HAP-1 (cell line): ENCODE results near the gene CEP350.
"Not testable (repeated sequence)": the region's sequence is repeated elsewhere in the genome, so short reads cannot be mapped to it uniquely, and the experiment has no call there.

Experiments used
- DNase-seq, 2 experiments: peaks; one replicate each; pipeline ENCODE4 v3.0.0-alpha.2; 2016 to 2020; ENCODE audit warnings: low spot score in 2 of 2
- H3K27me3 ChIP-seq: fragments of 250-450 bp; sonication (Bioruptor Pico); 2 replicates; pipeline ENCODE4 v1.5.1; 2020; ENCODE audit warnings: low read depth, mild to moderate bottlenecking, moderate library complexity
- H3K36me3 ChIP-seq: fragments of 250-450 bp; sonication (Bioruptor Pico); replicated peaks from 2 replicates; pipeline ENCODE4 v1.5.1; 2020; ENCODE audit warnings: mild to moderate bottlenecking
- H3K4me1 ChIP-seq: fragments of 250-450 bp; sonication (Bioruptor Pico); 2 replicates; pipeline ENCODE4 v1.5.1; 2020; ENCODE audit warnings: mild to moderate bottlenecking
- H3K4me3 ChIP-seq: fragments of 250-450 bp; sonication (Bioruptor Pico); 2 replicates; pipeline ENCODE4 v1.5.1; 2020; ENCODE audit warnings: mild to moderate bottlenecking, moderate library complexity
- H3K9me3 ChIP-seq: fragments of 250-450 bp; sonication (Bioruptor Pico); 2 replicates; pipeline ENCODE4 v1.5.1; 2020; ENCODE audit warnings: mild to moderate bottlenecking, moderate library complexity
- in situ Hi-C: fragments of 300-500 bp; cut with MboI; formaldehyde crosslinking; loops from 3 replicates; pipeline ENCODE4 v1.14.3; 2020; ENCODE audit warnings: low sequenced_read_pairs, inconsistent platforms, mixed read lengths

The CEP350 gene

DNA sequence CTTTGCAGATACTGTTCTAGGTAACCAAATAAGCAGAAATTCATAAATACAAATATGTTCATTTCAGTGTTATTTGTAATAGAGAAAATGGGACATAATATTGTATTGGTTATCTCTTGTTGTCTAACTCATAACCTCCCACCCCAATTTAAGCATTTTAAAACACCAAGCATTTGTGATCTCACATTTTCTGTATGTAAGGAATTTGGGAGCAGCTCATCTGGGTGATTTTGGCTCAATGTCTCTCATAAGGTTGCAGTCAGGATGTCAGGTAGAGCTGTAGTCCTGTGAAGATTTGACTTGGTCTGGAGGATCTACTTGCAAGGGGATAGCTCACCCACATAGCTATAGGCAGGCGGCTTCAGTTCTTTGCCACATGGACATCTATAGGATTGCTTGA, 29.5 kb downstream of the CEP350 start:
- in situ Hi-C loops = no loop called here
- Histone ChIP-seq H3K4me3 (no peak overlapping the region), H3K27me3 (no peaks in the 10 kb centered on the region), H3K9me3 (no peaks in the 10 kb centered on the region; the same call in 1 of the 2 replicates), H3K36me3 (0 out of 2 replicates have a peak, but pooled peaks cover 3% of the 10 kb centered on the region), H3K4me1 (no peaks in the 10 kb centered on the region)
- DNase-seq = no peak

DNA sequence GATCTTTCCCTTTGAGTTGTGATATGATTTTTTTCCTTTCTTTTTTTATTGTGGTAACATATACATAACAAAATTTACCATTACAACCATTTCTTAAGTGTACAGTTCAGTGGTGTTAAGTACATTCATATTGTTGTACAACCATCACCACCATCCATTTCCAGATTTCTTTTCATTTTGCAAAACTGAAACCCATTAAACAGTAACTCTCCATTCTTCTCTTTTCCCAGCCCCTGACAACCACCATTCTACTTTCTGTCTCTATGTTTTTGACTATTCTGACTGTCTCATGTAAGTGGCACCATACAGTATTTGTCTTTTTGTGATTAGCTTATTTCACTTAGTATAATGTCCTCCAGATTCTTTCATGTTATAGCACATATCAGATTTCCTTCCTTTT, 30.3 kb downstream of the CEP350 start:
- H3K9me3 ChIP-seq = no peaks in the 10 kb centered on the region
- no peak for DNase-seq
- H3K4me3 ChIP-seq = no peak overlapping the region
- no peaks in the 10 kb centered on the region for H3K4me1 ChIP-seq
- in situ Hi-C loops = no loop called here
- H3K27me3 ChIP-seq = no peaks in the 10 kb centered on the region
- 0 out of 2 replicates have a peak, but pooled peaks cover 3% of the 10 kb centered on the region for H3K36me3 ChIP-seq

DNA sequence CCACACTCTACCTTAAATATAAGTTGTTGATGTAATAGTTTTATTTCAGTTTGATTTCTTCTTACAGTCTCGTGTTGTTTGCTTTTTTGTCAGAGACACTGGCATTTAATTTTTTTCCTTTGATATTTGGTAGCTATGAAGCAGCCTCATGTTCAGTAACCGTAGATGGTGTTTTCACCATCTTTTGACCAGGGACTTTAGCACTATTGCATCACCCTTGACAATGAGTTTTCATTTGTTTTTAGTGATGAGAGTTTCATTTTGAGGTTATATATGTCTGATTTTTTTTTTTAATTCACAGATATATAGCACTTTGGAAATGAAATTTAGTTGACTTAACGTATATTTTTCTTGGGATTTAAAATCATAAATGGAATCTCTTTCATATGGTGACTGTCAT, 36.2 kb downstream of the CEP350 start:
- H3K36me3 ChIP-seq = no peaks in the 10 kb centered on the region
- H3K4me1 ChIP-seq = no peaks in the 10 kb centered on the region

DNA sequence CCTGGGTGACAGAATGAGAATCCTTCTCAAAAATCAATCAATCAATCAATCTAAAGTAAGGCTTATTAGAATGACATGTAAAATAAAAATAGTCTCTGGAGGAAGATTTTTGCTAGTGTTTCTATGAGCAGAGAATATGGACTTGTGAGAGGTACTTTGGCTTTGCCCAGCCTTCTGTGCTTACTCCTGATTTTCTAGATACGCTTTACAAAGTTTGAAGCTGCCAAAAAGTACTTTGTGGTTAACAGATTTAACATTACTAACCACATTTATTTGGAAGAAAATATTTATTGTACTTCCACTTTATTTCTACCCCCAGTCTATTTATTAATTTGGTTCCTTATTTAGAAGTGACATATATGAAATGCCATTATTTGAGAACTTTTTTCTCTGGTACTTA, 41.0 kb downstream of the CEP350 start:
- H3K4me3 ChIP-seq = no peak overlapping the region
- in situ Hi-C loops = no loop called here
- no peak for DNase-seq
- peaks cover 4% of the 10 kb centered on the region; the same call in 1 of the 2 replicates for H3K36me3 ChIP-seq
- no peaks in the 10 kb centered on the region for H3K27me3 ChIP-seq
- H3K4me1 ChIP-seq = no peaks in the 10 kb centered on the region
- no peaks in the 10 kb centered on the region for H3K9me3 ChIP-seq

More for the DNA sequence above, 36.2 kb downstream of the CEP350 start:
- in situ Hi-C loops = no loop called here
- DNase-seq = no peak
- Histone ChIP-seq H3K9me3 (no peaks in the 10 kb centered on the region), H3K4me3 (no peak overlapping the region), H3K27me3 (no peaks in the 10 kb centered on the region)

DNA sequence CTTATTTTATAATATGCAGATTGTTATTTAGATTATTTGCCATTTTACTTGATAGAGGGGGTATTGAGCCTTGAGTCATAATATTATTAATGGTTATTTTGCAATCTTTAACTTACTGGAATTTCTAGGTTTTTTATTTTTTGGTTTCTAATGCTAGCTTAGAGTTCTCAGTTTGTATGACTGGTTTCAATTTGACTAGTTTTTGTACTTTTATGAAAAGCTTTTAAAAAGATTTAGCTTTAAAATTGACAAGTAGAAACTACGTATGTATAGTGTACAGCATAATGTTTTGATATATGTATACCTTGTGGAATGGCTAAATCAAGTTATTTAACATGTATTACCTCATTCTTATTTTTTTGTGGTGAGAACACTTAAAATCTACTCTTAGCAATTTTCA, 41.5 kb downstream of the CEP350 start:
- in situ Hi-C loops = no loop called here
- Histone ChIP-seq H3K9me3 (no peaks in the 10 kb centered on the region), H3K36me3 (peaks cover 4% of the 10 kb centered on the region; the same call in 1 of the 2 replicates), H3K4me1 (no peaks in the 10 kb centered on the region), H3K4me3 (no peak overlapping the region), H3K27me3 (no peaks in the 10 kb centered on the region)
- no peak for DNase-seq

DNA sequence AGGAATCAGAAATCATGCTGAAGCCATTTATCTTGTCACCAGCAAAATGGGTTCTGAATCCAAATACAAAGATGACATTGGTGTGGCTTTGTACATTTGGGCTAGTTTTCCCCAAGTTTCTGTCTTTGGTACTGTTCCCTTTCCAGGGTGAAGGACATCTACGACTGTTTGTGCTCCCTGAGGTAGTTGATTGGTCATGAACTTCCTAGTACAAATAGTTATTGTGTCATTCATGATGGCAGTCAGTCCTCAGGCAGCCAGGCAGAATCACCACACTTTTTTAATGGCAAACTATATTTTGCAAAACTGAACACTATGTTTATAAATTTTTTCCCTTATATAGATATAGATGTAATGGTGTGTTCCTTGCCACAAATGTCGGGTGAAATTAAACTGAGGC, 46.0 kb downstream of the CEP350 start:
- H3K36me3 ChIP-seq = peaks cover 6% of the 10 kb centered on the region; the same call in 1 of the 2 replicates
- DNase-seq = no peak
- H3K9me3 ChIP-seq = no peaks in the 10 kb centered on the region
- no peaks in the 10 kb centered on the region for H3K27me3 ChIP-seq
- no peaks in the 10 kb centered on the region for H3K4me1 ChIP-seq
- H3K4me3 ChIP-seq = no peak overlapping the region
- in situ Hi-C loops = no loop called here

DNA sequence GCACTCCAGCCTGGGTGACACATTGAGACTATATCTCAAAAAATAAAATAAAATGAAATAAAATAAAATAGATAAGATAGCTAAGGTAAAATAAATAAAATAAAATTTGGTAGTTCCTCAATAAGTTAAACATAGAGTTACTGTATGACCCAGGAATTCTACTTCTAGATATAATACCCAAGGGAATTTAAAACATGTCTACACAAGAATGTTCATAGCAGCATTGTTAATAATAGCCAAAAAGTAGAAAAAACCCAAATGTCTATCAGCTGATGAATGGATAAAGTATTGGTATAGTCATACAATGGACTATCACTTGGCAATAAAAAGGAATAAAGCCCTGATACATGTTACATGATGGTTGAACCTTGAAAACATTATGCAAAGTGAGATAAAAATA, 47.8 kb downstream of the CEP350 start:
- H3K9me3 ChIP-seq = no peaks in the 10 kb centered on the region
- H3K36me3 ChIP-seq = peaks cover 14% of the 10 kb centered on the region
- in situ Hi-C loops = no loop called here
- no peaks in the 10 kb centered on the region for H3K4me1 ChIP-seq
- no peaks in the 10 kb centered on the region for H3K27me3 ChIP-seq
- DNase-seq = no peak
- no peak overlapping the region for H3K4me3 ChIP-seq

DNA sequence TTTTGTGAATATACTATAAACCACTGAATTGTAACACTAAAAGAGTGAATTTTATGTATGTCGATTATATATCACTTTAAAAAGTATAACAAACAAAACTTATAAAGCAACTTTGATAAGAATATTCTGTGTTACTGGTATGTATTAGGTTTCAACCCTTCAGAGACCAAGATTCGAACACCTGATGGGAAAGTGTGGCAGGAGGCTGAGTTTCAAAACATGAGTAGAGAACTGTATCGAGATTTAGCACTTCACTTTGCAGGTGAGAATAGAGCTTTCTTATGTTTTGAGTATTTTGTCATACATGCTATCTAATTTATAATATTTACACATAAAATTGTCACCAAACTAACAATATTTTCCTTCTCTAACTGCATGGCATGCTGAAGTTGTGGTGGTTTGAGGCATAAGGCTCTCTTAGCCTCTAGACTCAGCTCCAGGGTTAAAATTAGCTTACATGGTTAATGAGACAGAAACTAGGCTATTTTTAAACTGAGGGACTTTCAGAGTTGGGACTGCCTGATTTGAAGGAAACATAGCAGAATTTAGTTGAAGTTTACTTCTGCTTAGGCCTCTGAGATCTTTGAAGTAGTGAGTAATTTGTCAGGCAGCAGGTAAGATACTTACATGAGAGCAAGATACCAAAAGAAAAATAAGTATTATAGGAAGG, 48.6 kb downstream of the CEP350 start:
- no peak overlapping the region for H3K4me3 ChIP-seq
- no peaks in the 10 kb centered on the region for H3K4me1 ChIP-seq
- no peaks in the 10 kb centered on the region for H3K27me3 ChIP-seq
- no peak for DNase-seq
- H3K9me3 ChIP-seq = no peaks in the 10 kb centered on the region
- peaks cover 14% of the 10 kb centered on the region for H3K36me3 ChIP-seq
- in situ Hi-C loops = no loop called here

DNA sequence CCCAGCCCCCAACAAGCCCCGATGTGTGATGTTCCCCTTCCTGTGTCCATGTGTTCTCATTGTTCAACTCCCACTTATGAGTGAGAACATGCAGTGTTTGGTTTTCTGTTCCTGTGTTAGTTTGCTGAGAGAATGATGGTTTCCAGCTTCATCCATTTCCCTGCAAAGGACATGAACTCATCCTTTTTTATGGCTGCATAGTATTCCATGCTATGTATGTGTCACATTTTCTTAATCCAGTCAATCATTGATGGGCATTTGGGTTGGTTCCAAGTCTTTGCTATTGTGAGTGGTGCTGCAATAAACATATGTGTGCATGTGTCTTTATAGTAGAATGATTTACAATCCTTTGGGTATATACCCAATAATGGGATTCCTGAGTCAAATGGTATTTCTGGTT, 52.2 kb downstream of the CEP350 start:
- H3K4me3 ChIP-seq, in situ Hi-C loops, H3K9me3 ChIP-seq, DNase-seq, H3K4me1 ChIP-seq, H3K27me3 ChIP-seq: not testable (repeated sequence)
- peaks cover 14% of the 10 kb centered on the region for H3K36me3 ChIP-seq

DNA sequence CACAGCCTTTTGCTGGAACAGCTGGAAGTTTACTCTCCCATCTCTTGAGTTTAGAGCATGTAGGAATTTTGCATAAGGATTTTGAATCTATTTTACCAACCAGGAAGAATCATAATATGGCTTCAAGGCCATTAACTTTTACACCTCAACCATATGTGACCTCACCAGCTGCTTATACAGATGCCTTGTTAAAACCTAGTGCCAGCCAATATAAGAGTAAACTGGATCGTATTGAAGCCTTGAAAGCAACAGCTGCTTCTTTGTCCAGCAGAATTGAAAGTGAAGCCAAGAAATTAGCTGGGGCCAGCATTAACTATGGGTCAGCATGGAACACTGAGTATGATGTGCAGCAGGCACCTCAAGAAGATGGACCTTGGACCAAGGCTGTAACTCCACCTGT, 65.4 kb downstream of the CEP350 start:
- no peak for DNase-seq
- Histone ChIP-seq H3K36me3 (peaks cover 45% of the 10 kb centered on the region), H3K27me3 (no peaks in the 10 kb centered on the region), H3K4me1 (no peaks in the 10 kb centered on the region), H3K4me3 (no peak overlapping the region), H3K9me3 (no peaks in the 10 kb centered on the region)
- in situ Hi-C loops = no loop called here

DNA sequence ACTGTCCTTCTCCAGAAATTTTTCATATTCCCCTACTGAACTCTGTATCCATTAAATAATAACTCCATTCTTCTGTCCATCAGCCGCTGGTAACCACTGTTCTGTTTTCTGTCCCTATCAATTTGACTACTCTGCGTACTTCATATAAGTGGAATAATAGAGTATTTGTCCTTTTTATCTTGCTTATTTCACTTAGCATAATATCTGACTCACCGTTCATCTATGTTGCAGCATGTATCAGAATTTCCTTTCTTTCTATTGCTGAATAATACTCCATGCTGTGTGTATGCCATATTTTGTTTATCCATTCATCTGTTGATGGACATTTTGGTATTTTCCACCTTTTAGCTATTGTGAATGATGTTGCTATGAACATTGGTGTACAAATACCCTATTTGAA, 71.9 kb downstream of the CEP350 start:
- in situ Hi-C loops = no loop called here
- DNase-seq = no peak
- H3K27me3 ChIP-seq = no peaks in the 10 kb centered on the region
- H3K4me3 ChIP-seq = no peak overlapping the region
- H3K9me3 ChIP-seq = no peaks in the 10 kb centered on the region
- H3K36me3 ChIP-seq = peaks cover 24% of the 10 kb centered on the region
- H3K4me1 ChIP-seq = peaks cover 6% of the 10 kb centered on the region

DNA sequence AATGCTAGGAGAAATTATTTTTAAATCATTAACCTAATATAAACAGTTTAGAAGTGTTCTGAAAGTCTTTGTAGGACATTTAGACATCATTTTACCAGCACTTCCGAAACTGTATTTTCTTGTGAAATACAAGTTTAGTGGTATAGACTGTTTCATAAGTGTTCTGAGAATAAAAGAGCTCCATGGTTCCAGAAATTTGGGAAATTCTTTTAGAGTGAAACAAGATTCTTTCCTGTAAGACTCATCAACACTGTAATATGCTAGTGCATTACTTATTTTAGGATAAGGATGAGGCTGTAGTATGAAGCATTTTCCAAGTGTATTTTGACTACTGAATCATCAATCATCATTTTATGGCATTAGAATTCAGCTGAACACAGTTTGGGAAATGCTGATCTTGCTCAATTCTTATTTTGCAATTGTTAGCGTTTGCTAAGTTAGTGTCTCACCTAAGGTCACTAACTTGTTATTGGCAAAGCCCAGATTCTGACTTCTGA, 73.4 kb downstream of the CEP350 start:
- Histone ChIP-seq H3K4me1 (peaks cover 6% of the 10 kb centered on the region), H3K9me3 (no peaks in the 10 kb centered on the region), H3K36me3 (peaks cover 18% of the 10 kb centered on the region), H3K27me3 (no peaks in the 10 kb centered on the region), H3K4me3 (no peak overlapping the region)
- in situ Hi-C loops = no loop called here
- no peak for DNase-seq

DNA sequence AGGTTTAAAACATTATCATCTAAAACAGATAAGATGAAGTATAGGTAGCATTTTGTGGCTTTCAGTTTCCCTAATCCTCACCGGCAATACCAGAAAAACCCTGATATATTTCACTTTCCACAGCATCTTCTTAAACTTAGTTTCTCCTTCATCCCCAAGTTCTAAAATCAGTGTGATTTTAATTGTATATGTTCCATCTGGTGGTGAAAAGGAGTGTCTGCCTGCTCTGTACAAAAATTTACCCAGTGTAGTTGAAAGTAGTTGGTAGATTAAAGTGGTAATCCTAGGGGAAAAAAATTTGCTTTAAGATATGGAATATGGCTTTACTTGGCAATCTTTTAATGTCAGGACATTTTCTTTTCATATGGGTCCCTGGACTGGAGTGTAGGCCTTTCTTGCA, 74.3 kb downstream of the CEP350 start:
- Histone ChIP-seq H3K27me3 (no peaks in the 10 kb centered on the region), H3K36me3 (peaks cover 17% of the 10 kb centered on the region), H3K4me1 (peaks cover 6% of the 10 kb centered on the region), H3K9me3 (no peaks in the 10 kb centered on the region), H3K4me3 (no peak overlapping the region)
- DNase-seq = no peak
- in situ Hi-C loops = no loop called here

DNA sequence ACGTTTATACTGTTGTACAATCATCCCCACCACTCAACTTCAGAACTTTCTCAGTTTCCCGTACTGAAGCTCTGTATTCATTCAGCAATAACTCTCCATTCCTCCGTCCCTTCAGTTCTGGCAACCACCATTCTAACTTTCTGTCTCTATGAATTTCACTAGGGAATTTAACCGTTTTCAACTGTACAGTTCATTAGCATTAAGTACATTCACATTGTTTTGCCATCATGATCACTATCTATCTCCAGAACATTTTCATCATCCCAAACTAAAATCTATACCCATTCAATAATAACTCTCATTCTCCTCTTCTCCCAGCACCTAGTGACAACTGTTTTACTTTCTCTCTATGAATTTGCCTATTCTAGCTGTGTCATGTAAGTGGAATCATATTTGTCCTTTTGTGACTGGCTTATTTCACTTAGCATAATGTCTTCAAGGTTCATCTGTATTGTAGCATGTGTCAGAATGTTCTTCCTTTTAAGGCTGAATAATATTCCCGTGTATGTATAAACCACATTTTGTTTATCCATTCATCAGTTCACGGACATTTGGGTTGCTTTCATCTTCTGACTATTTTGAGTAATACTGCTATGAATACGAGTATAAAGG, 75.0 kb downstream of the CEP350 start:
- in situ Hi-C loops = no loop called here
- H3K36me3 ChIP-seq = peaks cover 12% of the 10 kb centered on the region
- no peaks in the 10 kb centered on the region for H3K27me3 ChIP-seq
- H3K4me3 ChIP-seq = no peak overlapping the region
- peaks cover 6% of the 10 kb centered on the region for H3K4me1 ChIP-seq
- no peak for DNase-seq
- H3K9me3 ChIP-seq = no peaks in the 10 kb centered on the region
